ENCODE data around the gene CTDSPL. TPM values are rescaled to one million over a fixed set of nuclear protein-coding genes. Genes with fewer than 3 reads are reported as not detected.
A peak's percentile ranks its signal among the peaks of the same experiment; 100 is the strongest.

The CTDSPL gene
- total RNA-seq, 1 donor from 2014 or later, result 43.0 TPM

DNA sequence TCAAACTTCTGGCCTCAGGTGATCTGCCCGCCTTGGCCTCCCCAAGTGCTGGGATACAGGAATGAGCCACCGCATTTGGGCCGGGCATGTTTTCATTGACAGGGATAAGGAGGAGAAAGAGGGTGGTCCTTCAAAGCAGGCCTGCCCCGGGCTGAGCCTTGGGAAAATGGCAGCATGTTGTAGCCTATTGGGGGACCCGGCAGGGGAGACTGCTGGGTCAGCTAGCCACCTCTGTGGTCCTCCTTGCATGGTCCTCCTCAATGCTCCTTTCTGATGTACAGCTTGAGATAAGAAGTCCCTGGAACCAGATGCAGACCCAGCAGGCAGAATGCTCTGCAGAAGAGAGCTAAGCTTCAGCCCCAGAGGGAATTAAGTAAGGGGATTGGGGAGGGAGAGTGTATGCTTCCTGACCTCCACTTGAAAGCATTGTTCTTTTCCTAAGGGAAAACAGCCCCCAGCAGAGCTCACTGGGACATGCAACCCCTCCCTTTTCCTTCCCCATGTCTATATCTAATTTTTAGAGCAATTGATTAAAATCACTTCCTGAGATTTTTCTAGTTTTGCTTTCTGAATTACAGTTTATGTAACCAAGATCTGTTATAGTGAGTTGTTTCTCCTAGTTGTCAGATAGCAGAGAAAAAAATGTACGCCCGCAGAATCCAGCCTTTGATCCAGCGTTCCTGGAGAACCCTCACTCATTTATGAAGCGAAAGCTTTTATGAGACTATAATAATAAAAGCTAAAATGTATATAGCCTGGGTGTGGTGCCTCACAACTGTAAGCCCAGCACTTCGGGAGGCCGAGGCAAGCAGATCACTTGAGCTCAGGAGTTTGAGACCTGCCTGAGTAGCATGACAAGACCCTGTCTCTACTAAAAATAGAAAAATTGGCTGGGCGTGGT, 80.2 kb downstream of the CTDSPL start:
- Histone ChIP-seq H2AFZ (replicated peaks) (no peak overlapping the region), H4K20me1 (ENCODE audit: low read depth) (no peaks in the 10 kb centered on the region), H3K4me2 (no peak overlapping the region), H3K79me2 (ENCODE audit: low read depth) (no peaks in the 10 kb centered on the region), H3K9ac (no peak overlapping the region), H3K4me3 (no peak overlapping the region), H3F3A (ENCODE audit: low read depth) (no peaks in the 10 kb centered on the region), H3K27me3 (no peaks in the 10 kb centered on the region), H3K4me1 (peaks cover 6% of the 10 kb centered on the region), H3K27ac (no peak overlapping the region), H3K9me3 (ENCODE audit: low read depth) (no peaks in the 10 kb centered on the region), H3K36me3 (no peaks in the 10 kb centered on the region)
- H3K9me3 Mint-ChIP-seq, result no peaks in the 10 kb centered on the region
- TF ChIP-seq, protein P1, sequence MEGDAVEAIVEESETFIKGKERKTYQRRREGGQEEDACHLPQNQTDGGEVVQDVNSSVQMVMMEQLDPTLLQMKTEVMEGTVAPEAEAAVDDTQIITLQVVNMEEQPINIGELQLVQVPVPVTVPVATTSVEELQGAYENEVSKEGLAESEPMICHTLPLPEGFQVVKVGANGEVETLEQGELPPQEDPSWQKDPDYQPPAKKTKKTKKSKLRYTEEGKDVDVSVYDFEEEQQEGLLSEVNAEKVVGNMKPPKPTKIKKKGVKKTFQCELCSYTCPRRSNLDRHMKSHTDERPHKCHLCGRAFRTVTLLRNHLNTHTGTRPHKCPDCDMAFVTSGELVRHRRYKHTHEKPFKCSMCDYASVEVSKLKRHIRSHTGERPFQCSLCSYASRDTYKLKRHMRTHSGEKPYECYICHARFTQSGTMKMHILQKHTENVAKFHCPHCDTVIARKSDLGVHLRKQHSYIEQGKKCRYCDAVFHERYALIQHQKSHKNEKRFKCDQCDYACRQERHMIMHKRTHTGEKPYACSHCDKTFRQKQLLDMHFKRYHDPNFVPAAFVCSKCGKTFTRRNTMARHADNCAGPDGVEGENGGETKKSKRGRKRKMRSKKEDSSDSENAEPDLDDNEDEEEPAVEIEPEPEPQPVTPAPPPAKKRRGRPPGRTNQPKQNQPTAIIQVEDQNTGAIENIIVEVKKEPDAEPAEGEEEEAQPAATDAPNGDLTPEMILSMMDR (IDR thresholded peaks at IDR 0.05), result no peak
- TF ChIP-seq EZH2 (IDR thresholded peaks at IDR 0.05) (no peak), EZH2phosphoT487 (IDR thresholded peaks at IDR 0.05) (no peak)
- H3K4me1 Mint-ChIP-seq, result peaks cover 36% of the 10 kb centered on the region
- DNase-seq (ENCODE audit: low spot score), result peak; percentile 16
- no peak overlapping the region for H3K4me3 Mint-ChIP-seq
- no peak overlapping the region for H3K27ac Mint-ChIP-seq
- no peaks in the 10 kb centered on the region for H3K27me3 Mint-ChIP-seq (ENCODE audit: insufficient read depth, low read depth)
- peaks cover 3% of the 10 kb centered on the region for H3K36me3 Mint-ChIP-seq

GRCh38 chr3:37942646-37943045, 81.0 kb downstream of the CTDSPL start:
- no peak overlapping the region for H3K27ac Mint-ChIP-seq
- H3K36me3 Mint-ChIP-seq, result peaks cover 8% of the 10 kb centered on the region
- H3K4me1 Mint-ChIP-seq, result peaks cover 40% of the 10 kb centered on the region
- H3K4me3 Mint-ChIP-seq, result no peak overlapping the region
- no peaks in the 10 kb centered on the region for H3K79me2 ChIP-seq (ENCODE audit: low read depth)
- no peak overlapping the region for H3K4me2 ChIP-seq
- no peaks in the 10 kb centered on the region for H3F3A ChIP-seq (ENCODE audit: low read depth)
- H3K36me3 ChIP-seq, result no peaks in the 10 kb centered on the region
- no peak overlapping the region for H3K9ac ChIP-seq
- no peaks in the 10 kb centered on the region for H3K27me3 Mint-ChIP-seq (ENCODE audit: insufficient read depth, low read depth)
- H3K4me1 ChIP-seq, result peaks cover 6% of the 10 kb centered on the region
- TF ChIP-seq EZH2 (IDR thresholded peaks at IDR 0.05) (no peak), EZH2phosphoT487 (IDR thresholded peaks at IDR 0.05) (no peak)
- TF ChIP-seq, protein P1 (IDR thresholded peaks at IDR 0.05), result no peak
- no peak overlapping the region for H3K4me3 ChIP-seq
- no peak for DNase-seq (ENCODE audit: low spot score)
- H3K27ac ChIP-seq, result no peak overlapping the region
- H3K27me3 ChIP-seq, result no peaks in the 10 kb centered on the region
- H3K9me3 Mint-ChIP-seq, result no peaks in the 10 kb centered on the region
- no peak overlapping the region for H2AFZ ChIP-seq (replicated peaks)
- H4K20me1 ChIP-seq (ENCODE audit: low read depth), result no peaks in the 10 kb centered on the region
- no peaks in the 10 kb centered on the region for H3K9me3 ChIP-seq (ENCODE audit: low read depth)

DNA sequence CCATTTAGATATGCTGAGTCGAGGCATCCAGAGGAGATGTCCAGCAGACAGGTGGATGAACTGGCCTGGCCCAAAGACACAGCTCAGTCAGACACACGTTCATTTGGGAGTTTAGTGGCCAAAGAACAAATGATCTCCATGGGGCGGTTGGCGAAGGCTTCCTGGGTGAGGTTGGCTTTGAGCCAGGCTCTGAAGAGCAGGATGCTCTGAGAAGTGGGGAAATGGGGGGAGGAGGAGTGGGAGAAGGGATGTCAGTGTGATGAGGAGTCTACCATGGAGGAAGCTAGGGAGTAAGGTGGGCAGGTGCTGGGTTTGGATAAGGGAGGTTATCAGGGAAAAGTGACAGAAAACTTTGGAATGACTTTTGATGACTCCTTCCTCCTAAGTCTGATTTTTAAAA, 81.4 kb downstream of the CTDSPL start:
- no peak for TF ChIP-seq EZH2phosphoT487 (IDR thresholded peaks at IDR 0.05)
- TF ChIP-seq, protein P1 (IDR thresholded peaks at IDR 0.05), result no peak
- TF ChIP-seq EZH2 (IDR thresholded peaks at IDR 0.05), result no peak
- Mint-ChIP-seq H3K27ac (no peak overlapping the region), H3K9me3 (no peaks in the 10 kb centered on the region), H3K4me1 (peaks cover 37% of the 10 kb centered on the region), H3K36me3 (peaks cover 8% of the 10 kb centered on the region), H3K27me3 (ENCODE audit: insufficient read depth, low read depth) (no peaks in the 10 kb centered on the region), H3K4me3 (no peak overlapping the region)
- no peak for DNase-seq (ENCODE audit: low spot score)
- no peaks in the 10 kb centered on the region for H3K27me3 ChIP-seq
- no peaks in the 10 kb centered on the region for H3K79me2 ChIP-seq (ENCODE audit: low read depth)
- no peaks in the 10 kb centered on the region for H3K9me3 ChIP-seq (ENCODE audit: low read depth)
- no peaks in the 10 kb centered on the region for H3F3A ChIP-seq (ENCODE audit: low read depth)
- no peak overlapping the region for H3K9ac ChIP-seq
- no peak overlapping the region for H3K4me3 ChIP-seq
- no peak overlapping the region for H3K4me2 ChIP-seq
- no peaks in the 10 kb centered on the region for H4K20me1 ChIP-seq (ENCODE audit: low read depth)
- peaks cover 6% of the 10 kb centered on the region for H3K4me1 ChIP-seq
- H3K36me3 ChIP-seq, result no peaks in the 10 kb centered on the region
- H3K27ac ChIP-seq, result no peak overlapping the region
- no peak overlapping the region for H2AFZ ChIP-seq (replicated peaks)

Measured in neural progenitor cell (in vitro differentiated cells).